SK-N-SH treated with all-trans-retinoic acid at 6 μM for 48 hours (cell line): Measurements from ENCODE around the gene STARD3.

ENCODE experiments used
- ESRRG ChIP-seq: fragments of 250-450 bp; sonication (Bioruptor Pico); IDR thresholded peaks from 2 replicates; pipeline ENCODE4 v1.6.1; 2021; ENCODE audit warnings: mild to moderate bottlenecking
- GLIS3 ChIP-seq: fragments of 250-450 bp; sonication (Bioruptor Pico); IDR thresholded peaks from 2 replicates; pipeline ENCODE4 v1.5.0; 2020; ENCODE audit warnings: mild to moderate bottlenecking, moderate library complexity
- ISL1 ChIP-seq: fragments of 250-450 bp; sonication (Bioruptor Pico); IDR thresholded peaks from 2 replicates; pipeline ENCODE4 v2.1.2; 2022; ENCODE audit warnings: mild to moderate bottlenecking, moderate library complexity
- PPARA ChIP-seq: fragments of 250-450 bp; sonication (Bioruptor Pico); IDR thresholded peaks from 2 replicates; pipeline ENCODE4 v1.5.0; 2020; ENCODE audit warnings: mild to moderate bottlenecking, borderline replicate concordance
- RARB ChIP-seq: fragments of 250-450 bp; sonication (Bioruptor Pico); IDR thresholded peaks from 2 replicates; pipeline ENCODE4 v1.8.0; 2021; ENCODE audit warnings: mild to moderate bottlenecking, moderate library complexity
- SNAI2 ChIP-seq: fragments of 250-450 bp; sonication (Bioruptor Pico); IDR thresholded peaks from 2 replicates; pipeline ENCODE4 v1.5.0; 2020; ENCODE audit warnings: mild to moderate bottlenecking, moderate library complexity
- TCF4 ChIP-seq: fragments of 250-450 bp; sonication (Bioruptor Pico); IDR thresholded peaks from 2 replicates; pipeline ENCODE4 v1.8.0; 2021; ENCODE audit warnings: mild to moderate bottlenecking, moderate library complexity, borderline replicate concordance
- ZFP3 ChIP-seq: fragments of 250-450 bp; sonication (Bioruptor Pico); IDR thresholded peaks from 2 replicates; pipeline ENCODE4 v1.5.0; 2020; ENCODE audit warnings: mild to moderate bottlenecking, moderate library complexity
- ZFP30 ChIP-seq: fragments of 450-650 bp; formaldehyde crosslinking; IDR thresholded peaks from 2 replicates; pipeline ENCODE4 v1.5.0; 2022; ENCODE audit warnings: mild to moderate bottlenecking, moderate library complexity
- ZNF70 ChIP-seq: fragments of 450-650 bp; formaldehyde crosslinking; IDR thresholded peaks from 2 replicates; pipeline ENCODE4 v1.5.0; 2020; ENCODE audit warnings: mild to moderate bottlenecking, moderate library complexity
- TF ChIP-seq, protein P1 (sequence below): fragments of 250-450 bp; sonication (Bioruptor Pico); IDR thresholded peaks from 2 replicates; pipeline ENCODE4 v1.5.1; 2020; ENCODE audit warnings: low read depth, mild to moderate bottlenecking, moderate library complexity
- TF ChIP-seq, protein P2 (sequence below): fragments of 250-450 bp; sonication (Bioruptor Pico); IDR thresholded peaks from 2 replicates; pipeline ENCODE4 v1.5.0; 2020; ENCODE audit warnings: mild to moderate bottlenecking, moderate library complexity
- TF ChIP-seq, protein P3 (sequence below): fragments of 250-450 bp; sonication (Bioruptor Pico); IDR thresholded peaks from 2 replicates; pipeline ENCODE4 v1.8.0; 2020; ENCODE audit warnings: mild to moderate bottlenecking, moderate library complexity, borderline replicate concordance
- TF ChIP-seq, protein P4 (sequence below): fragments of 250-450 bp; sonication (Bioruptor Pico); IDR thresholded peaks from 2 replicates; pipeline ENCODE4 v1.8.0; 2021; ENCODE audit warnings: low read depth, mild to moderate bottlenecking, moderate library complexity, borderline replicate concordance

DNA sequence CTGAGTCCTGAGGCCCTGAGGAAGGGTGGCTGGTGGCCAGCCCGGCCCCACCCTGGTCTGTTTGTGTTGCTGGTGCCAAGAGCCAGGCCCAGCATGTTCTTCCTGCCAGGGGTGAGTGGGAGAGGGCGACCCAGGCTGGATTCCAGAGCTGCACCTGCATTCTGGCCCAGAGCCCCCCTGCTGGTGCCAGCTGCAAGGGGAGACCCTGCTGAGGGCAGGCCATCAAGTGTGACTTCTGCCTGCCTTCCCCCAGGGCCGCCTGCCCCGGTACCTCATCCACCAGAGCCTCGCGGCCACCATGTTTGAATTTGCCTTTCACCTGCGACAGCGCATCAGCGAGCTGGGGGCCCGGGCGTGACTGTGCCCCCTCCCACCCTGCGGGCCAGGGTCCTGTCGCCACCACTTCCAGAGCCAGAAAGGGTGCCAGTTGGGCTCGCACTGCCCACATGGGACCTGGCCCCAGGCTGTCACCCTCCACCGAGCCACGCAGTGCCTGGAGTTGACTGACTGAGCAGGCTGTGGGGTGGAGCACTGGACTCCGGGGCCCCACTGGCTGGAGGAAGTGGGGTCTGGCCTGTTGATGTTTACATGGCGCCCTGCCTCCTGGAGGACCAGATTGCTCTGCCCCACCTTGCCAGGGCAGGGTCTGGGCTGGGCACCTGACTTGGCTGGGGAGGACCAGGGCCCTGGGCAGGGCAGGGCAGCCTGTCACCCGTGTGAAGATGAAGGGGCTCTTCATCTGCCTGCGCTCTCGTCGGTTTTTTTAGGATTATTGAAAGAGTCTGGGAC, 25.8 kb downstream of the STARD3 start:
- TF ChIP-seq RARB (CRISPR knock-in tag) (no peak), PPARA (CRISPR knock-in tag) (no peak), ZFP3 (CRISPR knock-in tag) (no peak), ZNF70 (CRISPR knock-in tag) (no peak), ESRRG (no peak), ZFP30 (CRISPR knock-in tag) (no peak), SNAI2 (CRISPR knock-in tag) (no peak), TCF4 (no peak), ISL1 (CRISPR knock-in tag) (no peak), GLIS3 (CRISPR knock-in tag) (no peak)
- TF ChIP-seq, protein P1, sequence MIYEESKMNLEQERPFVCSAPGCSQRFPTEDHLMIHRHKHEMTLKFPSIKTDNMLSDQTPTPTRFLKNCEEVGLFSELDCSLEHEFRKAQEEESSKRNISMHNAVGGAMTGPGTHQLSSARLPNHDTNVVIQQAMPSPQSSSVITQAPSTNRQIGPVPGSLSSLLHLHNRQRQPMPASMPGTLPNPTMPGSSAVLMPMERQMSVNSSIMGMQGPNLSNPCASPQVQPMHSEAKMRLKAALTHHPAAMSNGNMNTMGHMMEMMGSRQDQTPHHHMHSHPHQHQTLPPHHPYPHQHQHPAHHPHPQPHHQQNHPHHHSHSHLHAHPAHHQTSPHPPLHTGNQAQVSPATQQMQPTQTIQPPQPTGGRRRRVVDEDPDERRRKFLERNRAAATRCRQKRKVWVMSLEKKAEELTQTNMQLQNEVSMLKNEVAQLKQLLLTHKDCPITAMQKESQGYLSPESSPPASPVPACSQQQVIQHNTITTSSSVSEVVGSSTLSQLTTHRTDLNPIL (CRISPR knock-in tag): no peak
- TF ChIP-seq, protein P2, sequence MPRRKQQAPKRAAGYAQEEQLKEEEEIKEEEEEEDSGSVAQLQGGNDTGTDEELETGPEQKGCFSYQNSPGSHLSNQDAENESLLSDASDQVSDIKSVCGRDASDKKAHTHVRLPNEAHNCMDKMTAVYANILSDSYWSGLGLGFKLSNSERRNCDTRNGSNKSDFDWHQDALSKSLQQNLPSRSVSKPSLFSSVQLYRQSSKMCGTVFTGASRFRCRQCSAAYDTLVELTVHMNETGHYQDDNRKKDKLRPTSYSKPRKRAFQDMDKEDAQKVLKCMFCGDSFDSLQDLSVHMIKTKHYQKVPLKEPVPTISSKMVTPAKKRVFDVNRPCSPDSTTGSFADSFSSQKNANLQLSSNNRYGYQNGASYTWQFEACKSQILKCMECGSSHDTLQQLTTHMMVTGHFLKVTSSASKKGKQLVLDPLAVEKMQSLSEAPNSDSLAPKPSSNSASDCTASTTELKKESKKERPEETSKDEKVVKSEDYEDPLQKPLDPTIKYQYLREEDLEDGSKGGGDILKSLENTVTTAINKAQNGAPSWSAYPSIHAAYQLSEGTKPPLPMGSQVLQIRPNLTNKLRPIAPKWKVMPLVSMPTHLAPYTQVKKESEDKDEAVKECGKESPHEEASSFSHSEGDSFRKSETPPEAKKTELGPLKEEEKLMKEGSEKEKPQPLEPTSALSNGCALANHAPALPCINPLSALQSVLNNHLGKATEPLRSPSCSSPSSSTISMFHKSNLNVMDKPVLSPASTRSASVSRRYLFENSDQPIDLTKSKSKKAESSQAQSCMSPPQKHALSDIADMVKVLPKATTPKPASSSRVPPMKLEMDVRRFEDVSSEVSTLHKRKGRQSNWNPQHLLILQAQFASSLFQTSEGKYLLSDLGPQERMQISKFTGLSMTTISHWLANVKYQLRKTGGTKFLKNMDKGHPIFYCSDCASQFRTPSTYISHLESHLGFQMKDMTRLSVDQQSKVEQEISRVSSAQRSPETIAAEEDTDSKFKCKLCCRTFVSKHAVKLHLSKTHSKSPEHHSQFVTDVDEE (CRISPR knock-in tag): no peak
- TF ChIP-seq, protein P3, sequence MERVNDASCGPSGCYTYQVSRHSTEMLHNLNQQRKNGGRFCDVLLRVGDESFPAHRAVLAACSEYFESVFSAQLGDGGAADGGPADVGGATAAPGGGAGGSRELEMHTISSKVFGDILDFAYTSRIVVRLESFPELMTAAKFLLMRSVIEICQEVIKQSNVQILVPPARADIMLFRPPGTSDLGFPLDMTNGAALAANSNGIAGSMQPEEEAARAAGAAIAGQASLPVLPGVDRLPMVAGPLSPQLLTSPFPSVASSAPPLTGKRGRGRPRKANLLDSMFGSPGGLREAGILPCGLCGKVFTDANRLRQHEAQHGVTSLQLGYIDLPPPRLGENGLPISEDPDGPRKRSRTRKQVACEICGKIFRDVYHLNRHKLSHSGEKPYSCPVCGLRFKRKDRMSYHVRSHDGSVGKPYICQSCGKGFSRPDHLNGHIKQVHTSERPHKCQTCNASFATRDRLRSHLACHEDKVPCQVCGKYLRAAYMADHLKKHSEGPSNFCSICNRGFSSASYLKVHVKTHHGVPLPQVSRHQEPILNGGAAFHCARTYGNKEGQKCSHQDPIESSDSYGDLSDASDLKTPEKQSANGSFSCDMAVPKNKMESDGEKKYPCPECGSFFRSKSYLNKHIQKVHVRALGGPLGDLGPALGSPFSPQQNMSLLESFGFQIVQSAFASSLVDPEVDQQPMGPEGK (CRISPR knock-in tag): no peak
- TF ChIP-seq, protein P4, sequence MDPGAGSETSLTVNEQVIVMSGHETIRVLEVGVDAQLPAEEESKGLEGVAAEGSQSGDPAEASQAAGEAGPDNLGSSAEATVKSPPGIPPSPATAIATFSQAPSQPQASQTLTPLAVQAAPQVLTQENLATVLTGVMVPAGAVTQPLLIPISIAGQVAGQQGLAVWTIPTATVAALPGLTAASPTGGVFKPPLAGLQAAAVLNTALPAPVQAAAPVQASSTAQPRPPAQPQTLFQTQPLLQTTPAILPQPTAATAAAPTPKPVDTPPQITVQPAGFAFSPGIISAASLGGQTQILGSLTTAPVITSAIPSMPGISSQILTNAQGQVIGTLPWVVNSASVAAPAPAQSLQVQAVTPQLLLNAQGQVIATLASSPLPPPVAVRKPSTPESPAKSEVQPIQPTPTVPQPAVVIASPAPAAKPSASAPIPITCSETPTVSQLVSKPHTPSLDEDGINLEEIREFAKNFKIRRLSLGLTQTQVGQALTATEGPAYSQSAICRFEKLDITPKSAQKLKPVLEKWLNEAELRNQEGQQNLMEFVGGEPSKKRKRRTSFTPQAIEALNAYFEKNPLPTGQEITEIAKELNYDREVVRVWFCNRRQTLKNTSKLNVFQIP: no peak
